Upper lobe of right lung (tissue), 1 donor: ENCODE results near the gene JAKMIP2. TPM values are rescaled to one million over a fixed set of nuclear protein-coding genes. Genes with fewer than 3 reads are reported as not detected.
A peak's percentile ranks its signal among the peaks of the same experiment; 100 is the strongest.

ENCODE experiments used
- ATAC-seq: fragments of 200-7000 bp; cut with Tn5 transposase; one replicate; pipeline ENCODE4 v1.9.1; 2020; ENCODE audit warnings: mild to moderate bottlenecking, moderate library complexity
- DNase-seq: peaks from one replicate; pipeline ENCODE4 v3.0.0-alpha.2; 2020
- H3K27ac ChIP-seq: fragments of 200-600 bp; one replicate; pipeline ENCODE4 v1.8.0; 2022
- H3K27me3 ChIP-seq: fragments of 200-600 bp; one replicate; pipeline ENCODE4 v1.8.0; 2022; ENCODE audit warnings: mild to moderate bottlenecking
- H3K36me3 ChIP-seq: fragments of 200-600 bp; one replicate; pipeline ENCODE4 v1.8.0; 2022
- H3K4me1 ChIP-seq: fragments of 200-600 bp; one replicate; pipeline ENCODE4 v1.8.0; 2022
- H3K4me3 ChIP-seq: fragments of 200-600 bp; one replicate; pipeline ENCODE4 v1.8.0; 2022; ENCODE audit warnings: mild to moderate bottlenecking
- H3K9me3 ChIP-seq: fragments of 200-600 bp; one replicate; pipeline ENCODE4 v1.8.0; 2022
- CTCF ChIP-seq: fragments of 200-600 bp; IDR thresholded peaks from one replicate; pipeline ENCODE4 v1.8.0; 2022; ENCODE audit warnings: antibody characterized with exemption
- intact Hi-C: fragments of 100-400 bp; cut with DNase I; formaldehyde crosslinking; loops from one replicate; pipeline ENCODE4 v1.11.0; 2022
- total RNA-seq: library from RNA; stranded (reverse); fragmentation: NEBNext Ultra II Directional; extraction: Animal tissue kit (Norgen Biotek cat#: 25700); gene quantifications from one replicate; pipeline ENCODE4 v1.2.1, GENCODE V29; 2021
- donor health status: DM: no; HTN: yes; CAD: no; lungs with severe emphysema.

The JAKMIP2 gene
- total RNA-seq, 1 donor from 2014 or later: 7.5 TPM

- DNase-seq (no peak), ATAC-seq (peak; percentile 66)
- no peaks in the 10 kb centered on the region for H3K27me3 ChIP-seq
- H3K9me3 ChIP-seq: no peaks in the 10 kb centered on the region
- no peaks in the 10 kb centered on the region for H3K36me3 ChIP-seq
- intact Hi-C loops: no loop called here
- no peaks in the 10 kb centered on the region for H3K4me1 ChIP-seq
- H3K27ac ChIP-seq: no peak overlapping the region
- no peak overlapping the region for H3K4me3 ChIP-seq
- TF ChIP-seq CTCF: no peak
These were observed 91.9 kb downstream of the JAKMIP2 start for GRCh38 chr5:147690595-147690994.

GRCh38 chr5:147689426-147689825, 93.1 kb downstream of the JAKMIP2 start:
- Histone ChIP-seq H3K27ac (no peak overlapping the region), H3K4me1 (no peaks in the 10 kb centered on the region), H3K4me3 (no peak overlapping the region), H3K9me3 (no peaks in the 10 kb centered on the region), H3K36me3 (no peaks in the 10 kb centered on the region), H3K27me3 (no peaks in the 10 kb centered on the region)
- DNase-seq (no peak), ATAC-seq (no peak)
- no peak for TF ChIP-seq CTCF
- intact Hi-C loops: no loop called here

- Histone ChIP-seq H3K36me3 (no peaks in the 10 kb centered on the region), H3K27me3 (no peaks in the 10 kb centered on the region), H3K4me3 (no peak overlapping the region), H3K4me1 (no peaks in the 10 kb centered on the region), H3K27ac (no peak overlapping the region), H3K9me3 (no peaks in the 10 kb centered on the region)
- intact Hi-C loops: no loop called here
- DNase-seq: no peak
- ATAC-seq: peak; percentile 85
- TF ChIP-seq CTCF: no peak
These were observed 93.7 kb downstream of the JAKMIP2 start for GRCh38 chr5:147688656-147689356.

- DNase-seq (no peak), ATAC-seq (no peak)
- intact Hi-C loops: no loop called here
- Histone ChIP-seq H3K36me3 (no peaks in the 10 kb centered on the region), H3K9me3 (no peaks in the 10 kb centered on the region), H3K4me1 (no peaks in the 10 kb centered on the region), H3K4me3 (no peak overlapping the region), H3K27me3 (no peaks in the 10 kb centered on the region), H3K27ac (no peak overlapping the region)
- no peak for TF ChIP-seq CTCF
These were observed 95.4 kb downstream of the JAKMIP2 start for GRCh38 chr5:147687118-147687517.

GRCh38 chr5:147686421-147686820, 96.1 kb downstream of the JAKMIP2 start:
- no peaks in the 10 kb centered on the region for H3K27me3 ChIP-seq
- ATAC-seq: no peak
- no peak for TF ChIP-seq CTCF

GRCh38 chr5:147685993-147686392, 96.5 kb downstream of the JAKMIP2 start:
- intact Hi-C loops: no loop called here
- Histone ChIP-seq H3K4me1 (no peaks in the 10 kb centered on the region), H3K36me3 (no peaks in the 10 kb centered on the region), H3K27me3 (no peaks in the 10 kb centered on the region), H3K9me3 (no peaks in the 10 kb centered on the region), H3K4me3 (no peak overlapping the region), H3K27ac (no peak overlapping the region)
- ATAC-seq: no peak
- no peak for TF ChIP-seq CTCF
- DNase-seq: no peak

More at GRCh38 chr5:147686421-147686820, 96.1 kb downstream of the JAKMIP2 start:
- H3K4me3 ChIP-seq: no peak overlapping the region
- H3K27ac ChIP-seq: no peak overlapping the region
- H3K36me3 ChIP-seq: no peaks in the 10 kb centered on the region
- H3K4me1 ChIP-seq: no peaks in the 10 kb centered on the region
- no peaks in the 10 kb centered on the region for H3K9me3 ChIP-seq
- intact Hi-C loops: no loop called here
- no peak for DNase-seq
